Hepatocyte (in vitro differentiated cells): ENCODE data around the gene SCD5.

Source experiments
- EZH2 ChIP-seq: fragments of 200-600 bp; sonication (generic); IDR thresholded peaks from 2 replicates; pipeline ENCODE4 v1.6.1; 2016; ENCODE audit warnings: antibody characterized with exemption, mild to moderate bottlenecking, borderline replicate concordance
- EZH2phosphoT487 ChIP-seq: fragments of 200-600 bp; sonication (generic); IDR thresholded peaks from one replicate; pipeline ENCODE4 v1.6.1; 2018; ENCODE audit warnings: antibody characterized with exemption, mild to moderate bottlenecking, low read depth, moderate library complexity; ENCODE audit not compliant: unreplicated experiment, severe bottlenecking
- TF ChIP-seq, protein P1 (sequence below): fragments of 200-600 bp; sonication (generic); IDR thresholded peaks from 2 replicates; pipeline ENCODE4 v1.5.1; 2016; ENCODE audit warnings: antibody characterized with exemption, mild to moderate bottlenecking; ENCODE audit not compliant: poor library complexity

DNA sequence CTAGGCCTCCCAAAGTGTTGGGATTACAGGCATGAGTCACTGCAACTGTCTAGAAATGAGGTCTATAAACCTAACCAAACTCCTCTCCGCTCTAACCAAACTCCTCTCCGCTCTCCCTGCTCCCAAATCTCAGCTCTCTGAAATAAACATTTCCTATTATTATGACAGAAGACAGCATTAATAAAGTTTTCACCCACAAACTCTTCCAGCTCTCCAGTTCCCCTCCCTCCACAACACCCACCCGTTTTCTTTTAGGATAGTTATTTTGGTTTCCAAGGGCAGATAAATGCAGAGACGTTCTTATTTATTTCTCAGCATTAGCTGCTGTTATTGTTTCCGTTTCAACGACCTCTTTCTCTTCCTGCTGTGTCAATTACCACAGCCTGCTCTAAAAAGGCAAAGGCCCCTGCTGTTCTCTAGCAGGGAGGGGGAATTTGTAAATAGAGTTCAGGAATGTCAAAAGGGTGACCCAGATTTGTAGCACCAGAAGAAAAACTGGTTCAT is 13.3 kb upstream of the SCD5 start:
- TF ChIP-seq, protein P1, sequence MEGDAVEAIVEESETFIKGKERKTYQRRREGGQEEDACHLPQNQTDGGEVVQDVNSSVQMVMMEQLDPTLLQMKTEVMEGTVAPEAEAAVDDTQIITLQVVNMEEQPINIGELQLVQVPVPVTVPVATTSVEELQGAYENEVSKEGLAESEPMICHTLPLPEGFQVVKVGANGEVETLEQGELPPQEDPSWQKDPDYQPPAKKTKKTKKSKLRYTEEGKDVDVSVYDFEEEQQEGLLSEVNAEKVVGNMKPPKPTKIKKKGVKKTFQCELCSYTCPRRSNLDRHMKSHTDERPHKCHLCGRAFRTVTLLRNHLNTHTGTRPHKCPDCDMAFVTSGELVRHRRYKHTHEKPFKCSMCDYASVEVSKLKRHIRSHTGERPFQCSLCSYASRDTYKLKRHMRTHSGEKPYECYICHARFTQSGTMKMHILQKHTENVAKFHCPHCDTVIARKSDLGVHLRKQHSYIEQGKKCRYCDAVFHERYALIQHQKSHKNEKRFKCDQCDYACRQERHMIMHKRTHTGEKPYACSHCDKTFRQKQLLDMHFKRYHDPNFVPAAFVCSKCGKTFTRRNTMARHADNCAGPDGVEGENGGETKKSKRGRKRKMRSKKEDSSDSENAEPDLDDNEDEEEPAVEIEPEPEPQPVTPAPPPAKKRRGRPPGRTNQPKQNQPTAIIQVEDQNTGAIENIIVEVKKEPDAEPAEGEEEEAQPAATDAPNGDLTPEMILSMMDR, result no peak
- no peak for TF ChIP-seq EZH2
- no peak for TF ChIP-seq EZH2phosphoT487
